DND-41 (cell line): ENCODE results near the gene CIDEC.

Source experiments
- CTCF ChIP-seq: IDR thresholded peaks from 2 replicates; pipeline ENCODE4 v1.5.1; 2012; ENCODE audit warnings: borderline replicate concordance, low read length, moderate library complexity, mild to moderate bottlenecking; ENCODE audit not compliant: poor library complexity, severe bottlenecking; ENCODE audit errors: extremely low read depth
- EZH2 ChIP-seq: IDR thresholded peaks from 3 replicates; pipeline ENCODE4 v1.6.1; 2012; ENCODE audit warnings: borderline replicate concordance, low read depth, mild to moderate bottlenecking, moderate library complexity, low read length, inconsistent platforms; ENCODE audit not compliant: severe bottlenecking

- TF ChIP-seq CTCF, result no peak
- no peak for TF ChIP-seq EZH2
These were observed 23.9 kb upstream of the CIDEC start for GRCh38 chr3:9903904-9904303.
